ENCODE data around the gene MAN1C1. TPM values are rescaled to one million over a fixed set of nuclear protein-coding genes. Genes with fewer than 3 reads are reported as not detected.

MAN1C1 gene
- polyA plus RNA-seq, 4 donors: 14.5 to 21.7 (median 18.5) TPM

- no peak for DNase-seq (ENCODE audit: low read depth in 4 of 4, low spot score in 2 of 4)
Measured at GRCh38 chr1:25821630-25822091, 205.1 kb downstream of the MAN1C1 start.

DNA sequence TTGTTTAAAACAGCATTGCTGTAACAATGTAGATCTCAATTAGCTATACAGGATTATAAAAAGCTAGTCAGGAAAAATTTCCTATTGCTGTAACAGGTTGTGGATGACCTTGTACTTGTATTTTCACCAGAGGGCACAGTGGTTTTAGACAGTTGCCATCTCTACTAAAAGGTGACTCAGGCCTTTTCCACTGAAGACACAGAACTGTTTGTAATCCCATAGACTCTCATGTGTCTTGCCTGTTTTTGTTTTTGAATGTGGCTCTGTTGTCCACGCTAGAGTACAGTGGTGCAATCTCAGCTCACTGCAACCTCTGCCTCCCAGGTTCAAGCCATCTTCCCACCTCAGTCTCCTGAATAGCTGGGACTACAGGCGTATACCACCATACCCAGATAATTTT, 209.0 kb downstream of the MAN1C1 start:
- DNase-seq (ENCODE audit: low read depth in 4 of 4, low spot score in 2 of 4): no peak

DNA sequence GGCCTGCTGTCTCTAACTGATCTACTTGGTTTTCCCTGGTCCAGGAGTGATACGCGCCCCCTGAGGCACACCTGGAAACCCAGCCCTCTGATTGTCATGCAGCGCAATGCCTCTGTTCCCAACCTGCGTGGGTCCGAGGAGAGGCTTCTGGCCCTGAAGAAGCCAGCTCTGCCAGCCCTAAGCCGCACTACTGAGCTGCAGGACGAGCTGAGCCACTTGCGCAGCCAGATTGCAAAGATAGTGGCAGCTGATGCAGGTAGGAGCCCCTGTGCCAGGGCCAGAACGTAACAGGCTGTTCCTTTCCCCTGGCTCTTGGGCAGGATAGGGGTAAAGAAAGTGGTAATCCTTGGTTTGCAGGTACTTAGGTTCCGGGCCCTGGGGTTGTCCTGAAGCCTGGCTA, 210.0 kb downstream of the MAN1C1 start:
- no peak for DNase-seq (ENCODE audit: low read depth in 4 of 4, low spot score in 2 of 4)

- no peak for DNase-seq (ENCODE audit: low read depth in 4 of 4, low spot score in 2 of 4)
Measured at GRCh38 chr1:25828491-25828890, 211.9 kb downstream of the MAN1C1 start.

DNA sequence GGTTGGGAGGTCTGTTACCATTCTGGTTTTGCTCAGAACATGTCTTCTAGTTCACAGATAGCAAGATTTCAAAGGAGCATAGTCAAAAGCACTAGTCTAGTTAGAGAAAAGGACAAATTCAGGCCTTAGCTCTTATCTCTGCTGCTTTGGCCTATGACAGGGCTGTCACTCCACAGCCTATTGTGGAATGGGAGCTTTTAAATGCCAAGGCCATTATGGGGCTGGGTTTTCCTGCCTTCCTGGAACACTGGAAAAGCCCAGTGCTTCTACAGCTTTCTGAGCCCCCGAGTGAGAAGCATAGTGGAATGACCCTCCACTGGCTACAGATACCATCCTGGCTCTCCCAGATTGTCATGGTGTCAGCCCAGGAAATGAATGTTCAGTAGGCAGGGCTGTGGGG, 212.5 kb downstream of the MAN1C1 start:
- no peak for DNase-seq (ENCODE audit: low read depth in 4 of 4, low spot score in 2 of 4)

GRCh38 chr1:25831569-25832196, 215.1 kb downstream of the MAN1C1 start:
- DNase-seq (ENCODE audit: low read depth in 4 of 4, low spot score in 2 of 4): no peak

DNA sequence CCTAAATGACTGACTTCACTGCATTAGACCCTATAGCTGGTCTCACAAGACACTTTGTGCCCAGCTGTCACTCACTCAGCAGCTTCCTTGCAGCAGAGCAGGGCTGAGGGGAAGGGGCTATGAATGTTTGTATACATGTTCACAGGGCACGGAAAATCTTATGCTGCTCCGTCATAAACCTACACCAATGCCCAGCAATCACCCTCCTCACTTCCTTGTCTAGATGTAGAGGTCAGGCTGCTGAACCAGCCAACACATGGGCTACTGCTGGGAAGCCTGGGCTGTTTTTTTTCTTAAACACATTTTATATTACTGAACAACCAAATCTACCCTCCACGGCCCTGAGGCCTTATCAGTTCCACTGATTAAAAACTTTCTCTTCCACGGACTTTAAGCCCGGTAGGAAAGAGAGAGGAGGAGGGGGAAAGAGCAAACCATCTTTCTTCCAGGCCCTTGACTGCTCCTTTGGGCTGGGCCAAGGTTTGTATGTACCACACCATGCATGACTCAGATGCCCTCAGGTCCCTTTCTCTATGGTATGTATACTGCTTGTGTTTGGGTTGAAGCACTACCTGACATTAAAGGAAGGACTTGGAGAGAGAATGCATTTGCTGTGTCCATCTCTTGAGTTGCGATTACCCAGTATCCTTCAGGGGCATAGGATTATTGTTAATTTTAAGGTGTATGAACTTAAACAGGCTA, 215.9 kb downstream of the MAN1C1 start:
- DNase-seq (ENCODE audit: low read depth in 4 of 4, low spot score in 2 of 4): no peak

- DNase-seq (ENCODE audit: low read depth in 4 of 4, low spot score in 2 of 4): no peak
Measured at GRCh38 chr1:25833158-25833557, 216.6 kb downstream of the MAN1C1 start.

Other genes with a start within 250 kb of the MAN1C1 start
- gene RHCE, start 196.0 kb upstream of the MAN1C1 start, polyA plus RNA-seq (ENCODE audit: insufficient read length in 4 of 4): 1 to 10 TPM in 1 of 4 donors, under 1 TPM in 3; 0.56 to 1.9 (median 0.86) TPM
- gene MACO1, start 185.9 kb upstream of the MAN1C1 start, polyA plus RNA-seq (ENCODE audit: insufficient read length in 4 of 4): 10 to 100 TPM; 25.9 to 27.2 (median 26.7) TPM
- gene LDLRAP1, start 73.2 kb upstream of the MAN1C1 start, polyA plus RNA-seq (ENCODE audit: insufficient read length in 4 of 4): 10 to 100 TPM; 12.4 to 15.4 (median 14.3) TPM
- 10 to 100 TPM; 76.3 to 93.2 (median 82.8) TPM for gene SELENON, start 183.4 kb downstream of the MAN1C1 start, polyA plus RNA-seq (ENCODE audit: insufficient read length in 4 of 4)
- gene MTFR1L, start 203.2 kb downstream of the MAN1C1 start, polyA plus RNA-seq (ENCODE audit: insufficient read length in 4 of 4): 100 to 1,000 TPM in 2 of 4 donors, 10 to 100 TPM in 2; 80.8 to 112 (median 101) TPM
- gene AUNIP, start 242.7 kb downstream of the MAN1C1 start, polyA plus RNA-seq (ENCODE audit: insufficient read length in 4 of 4): 1 to 10 TPM; 3.2 to 4.0 (median 3.6) TPM

Data from left renal cortex interstitium (tissue), 4 donors.